Measurements from ENCODE around the gene ELFN2.

- TF ChIP-seq, protein P1, sequence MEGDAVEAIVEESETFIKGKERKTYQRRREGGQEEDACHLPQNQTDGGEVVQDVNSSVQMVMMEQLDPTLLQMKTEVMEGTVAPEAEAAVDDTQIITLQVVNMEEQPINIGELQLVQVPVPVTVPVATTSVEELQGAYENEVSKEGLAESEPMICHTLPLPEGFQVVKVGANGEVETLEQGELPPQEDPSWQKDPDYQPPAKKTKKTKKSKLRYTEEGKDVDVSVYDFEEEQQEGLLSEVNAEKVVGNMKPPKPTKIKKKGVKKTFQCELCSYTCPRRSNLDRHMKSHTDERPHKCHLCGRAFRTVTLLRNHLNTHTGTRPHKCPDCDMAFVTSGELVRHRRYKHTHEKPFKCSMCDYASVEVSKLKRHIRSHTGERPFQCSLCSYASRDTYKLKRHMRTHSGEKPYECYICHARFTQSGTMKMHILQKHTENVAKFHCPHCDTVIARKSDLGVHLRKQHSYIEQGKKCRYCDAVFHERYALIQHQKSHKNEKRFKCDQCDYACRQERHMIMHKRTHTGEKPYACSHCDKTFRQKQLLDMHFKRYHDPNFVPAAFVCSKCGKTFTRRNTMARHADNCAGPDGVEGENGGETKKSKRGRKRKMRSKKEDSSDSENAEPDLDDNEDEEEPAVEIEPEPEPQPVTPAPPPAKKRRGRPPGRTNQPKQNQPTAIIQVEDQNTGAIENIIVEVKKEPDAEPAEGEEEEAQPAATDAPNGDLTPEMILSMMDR (IDR thresholded peaks at IDR 0.05; ENCODE audit: low read depth, low read length, missing input control) = no peak
- TF ChIP-seq RAD21 (IDR thresholded peaks at IDR 0.05) = peak; percentile 51 to 65
- TF ChIP-seq REST (IDR thresholded peaks at IDR 0.05) = peak; percentile 28
- TF ChIP-seq MAX (IDR thresholded peaks at IDR 0.05) = no peak
- TF ChIP-seq JUND (IDR thresholded peaks at IDR 0.05) = peak; percentile 63 to 90
- TF ChIP-seq ATF3 (IDR thresholded peaks at IDR 0.05) = no peak
- TF ChIP-seq RXRA (IDR thresholded peaks at IDR 0.05) = peak; percentile 89 to 96
- TF ChIP-seq GABPA (IDR thresholded peaks at IDR 0.05 in 1 of 2, conservative IDR thresholded peaks at IDR 0.05 in 1 of 2) = peak in 1 of 2 donors; percentile 47
- TF ChIP-seq TAF1 (conservative IDR thresholded peaks at IDR 0.05) = no peak
Observed at GRCh38 chr22:37326726-37327125, 100.6 kb downstream of the ELFN2 start.

Measured in liver (tissue), 3 donors.